CD4-positive, alpha-beta memory T cell (primary cell): ENCODE data around the gene OR2AE1. TPM values are rescaled to one million over a fixed set of nuclear protein-coding genes. Genes with fewer than 3 reads are reported as not detected.
A peak's percentile ranks its signal among the peaks of the same experiment; 100 is the strongest.

Source experiments
- CTCF ChIA-PET: fragments of 350-600 bp; sonication (Branson Sonifier 250); formaldehyde crosslinking; loops from one replicate; lab custom pipeline; 2021; ENCODE audit warnings: inconsistent platforms; ENCODE audit not compliant: partially characterized antibody; lab: Charles Lee
- POLR2A ChIA-PET: fragments of 350-600 bp; sonication (Branson Sonifier 250); formaldehyde crosslinking; loops from one replicate; lab custom pipeline; 2021; ENCODE audit not compliant: partially characterized antibody; lab: Charles Lee
- DNase-seq, 5 donors: peaks; one replicate each; pipeline versions ENCODE4 v3.0.0 to v3.0.0-alpha.2; 2020 to 2022; ENCODE audit warnings: mixed read lengths in 1 of 5
- H3K27ac ChIP-seq: one replicate; pipeline ENCODE4 v1.7.0; 2013; ENCODE audit warnings: low read depth, low read length
- H3K27me3 ChIP-seq: 2 replicates; pipeline ENCODE4 v1.7.0; 2013; ENCODE audit warnings: mild to moderate bottlenecking, low read length, moderate library complexity; ENCODE audit not compliant: insufficient read depth
- H3K36me3 ChIP-seq: 2 replicates; pipeline ENCODE4 v1.7.0; 2013; ENCODE audit warnings: mild to moderate bottlenecking, low read length, moderate library complexity; ENCODE audit not compliant: insufficient read depth
- H3K4me1 ChIP-seq: 2 replicates; pipeline ENCODE4 v1.7.0; 2013; ENCODE audit warnings: mild to moderate bottlenecking, low read length, moderate library complexity; ENCODE audit not compliant: insufficient read depth
- H3K4me3 ChIP-seq, 2 donors: one replicate each; pipeline ENCODE4 v1.7.0; 2013; ENCODE audit warnings: low read length in 2 of 2, mild to moderate bottlenecking in 1 of 2
- H3K9me3 ChIP-seq, 2 donors: one replicate each; pipeline ENCODE4 v1.7.0; 2013; ENCODE audit warnings: low read length in 2 of 2, control low read depth in 1 of 2; ENCODE audit not compliant: control insufficient read depth in 1 of 2
- H3K27ac Mint-ChIP-seq, 7 donors: one replicate each; pipeline ENCODE4 v1.8.0; 2020 to 2021; ENCODE audit warnings: mixed read lengths in 7 of 7, mild to moderate bottlenecking in 6 of 7, inconsistent platforms in 3 of 7, moderate library complexity in 3 of 7
- H3K27me3 Mint-ChIP-seq, 2 donors: one replicate each; pipeline ENCODE4 v1.8.0; 2020 to 2021; ENCODE audit warnings: mixed read lengths in 2 of 2
- H3K36me3 Mint-ChIP-seq, 2 donors: one replicate each; pipeline ENCODE4 v1.8.0; 2020 to 2021; ENCODE audit warnings: mixed read lengths in 2 of 2, inconsistent platforms in 1 of 2, mild to moderate bottlenecking in 1 of 2
- H3K4me1 Mint-ChIP-seq, 4 donors: one replicate each; pipeline ENCODE4 v1.8.0; 2020 to 2021; ENCODE audit warnings: mixed read lengths in 4 of 4, mild to moderate bottlenecking in 1 of 4
- H3K4me3 Mint-ChIP-seq, 8 donors: one replicate each; pipeline ENCODE4 v1.8.0; 2020 to 2021; ENCODE audit warnings: mixed read lengths in 8 of 8, mild to moderate bottlenecking in 7 of 8, moderate library complexity in 6 of 8, inconsistent platforms in 3 of 8
- H3K9me3 Mint-ChIP-seq, 8 donors: one replicate each; pipeline ENCODE4 v1.8.0; 2020 to 2021; ENCODE audit warnings: mixed read lengths in 8 of 8, mild to moderate bottlenecking in 5 of 8, inconsistent platforms in 3 of 8, moderate library complexity in 1 of 8
- intact Hi-C: fragments of 100-400 bp; cut with micrococcal nuclease; formaldehyde crosslinking; loops from one replicate; pipeline ENCODE4 v1.15.1; 2023
- polyA plus RNA-seq, 2 donors: library from polyadenylated mRNA; unstranded; fragments of 300-500 nt; fragmentation: Illumina TruSeq; gene quantifications; one replicate each; pipeline ENCODE4 v1.2.3, GENCODE V29; 2021
- total RNA-seq, 2 experiments: library from RNA; stranded (reverse); gene quantifications; one replicate each; pipeline ENCODE4 v1.2.3, GENCODE V29; 2021

OR2AE1 gene
- total and polyA plus RNA-seq, 4 experiments from 2014 or later, result not detected

DNA sequence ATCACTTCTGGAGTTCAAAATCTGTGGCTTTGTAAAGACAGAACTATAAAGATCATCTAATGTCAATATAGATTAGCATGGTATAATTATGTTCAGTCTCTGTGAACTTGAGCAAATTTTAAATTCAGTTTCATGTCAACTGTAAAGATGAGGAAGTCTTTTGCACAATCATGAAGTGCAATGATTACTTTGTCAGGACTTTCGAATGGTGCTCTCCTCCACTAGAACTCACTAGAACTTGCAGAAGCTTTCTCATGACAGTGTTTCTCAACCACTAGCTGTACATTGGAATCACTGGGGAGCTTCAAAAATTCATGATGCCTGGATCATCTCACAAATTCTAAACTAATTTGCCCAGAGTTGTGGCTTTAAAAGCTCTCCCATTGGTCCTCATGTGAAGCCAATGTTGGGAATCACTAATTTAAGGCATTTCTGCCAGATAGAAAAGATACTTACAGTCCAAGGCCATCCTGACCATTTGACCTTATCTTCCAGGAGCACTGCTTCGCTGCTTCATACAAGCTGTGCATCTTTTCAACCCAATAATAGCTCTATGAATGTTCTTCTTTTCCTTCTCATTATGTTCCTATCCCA is 12.9 kb downstream of the OR2AE1 start:
- Histone ChIP-seq H3K4me1 (no peaks in the 10 kb centered on the region), H3K36me3 (no peaks in the 10 kb centered on the region), H3K27ac (no peak overlapping the region), H3K4me3 (no peak overlapping the region), H3K9me3 (no peaks in the 10 kb centered on the region), H3K27me3 (peaks cover 4% of the 10 kb centered on the region)
- peaks cover 0 to 6% (median 0%) of the 10 kb centered on the region in 8 donors for H3K9me3 Mint-ChIP-seq
- intact Hi-C loops, result no loop called here
- DNase-seq, result no peak
- CTCF ChIA-PET, result interaction anchor here (0.8 kb wide), 1 partner anchor 10 kb away, joined by 3 read pairs; no protein-coding TSS in a partner anchor
- peaks cover 15 to 20% of the 10 kb centered on the region in 2 donors for H3K27me3 Mint-ChIP-seq
- POLR2A ChIA-PET, result no interaction called here
- H3K27ac Mint-ChIP-seq, result peak overlapping the region in 1 of 7 donors; percentile 9
- H3K4me3 Mint-ChIP-seq, result no peak overlapping the region
- no peaks in the 10 kb centered on the region for H3K4me1 Mint-ChIP-seq
- no peaks in the 10 kb centered on the region for H3K36me3 Mint-ChIP-seq

GRCh38 chr7:99860281-99861127 is 16.3 kb downstream of the OR2AE1 start:
- Mint-ChIP-seq H3K27me3 (peaks cover 14 to 16% of the 10 kb centered on the region in 2 donors), H3K27ac (no peak overlapping the region), H3K4me1 (no peaks in the 10 kb centered on the region), H3K4me3 (no peak overlapping the region), H3K36me3 (no peaks in the 10 kb centered on the region), H3K9me3 (no peaks in the 10 kb centered on the region)
- ChIA-PET POLR2A (no interaction called here), CTCF (no interaction called here)
- no peak overlapping the region for H3K27ac ChIP-seq
- no peak overlapping the region for H3K4me3 ChIP-seq
- H3K9me3 ChIP-seq, result no peaks in the 10 kb centered on the region
- no peaks in the 10 kb centered on the region for H3K36me3 ChIP-seq
- peaks cover 4% of the 10 kb centered on the region for H3K27me3 ChIP-seq
- intact Hi-C loops, result no loop called here
- no peak for DNase-seq
- no peaks in the 10 kb centered on the region for H3K4me1 ChIP-seq

- POLR2A ChIA-PET, result no interaction called here
- CTCF ChIA-PET, result no interaction called here
- H3K36me3 Mint-ChIP-seq, result no peaks in the 10 kb centered on the region
Observed at GRCh38 chr7:99855236-99855635, 21.6 kb downstream of the OR2AE1 start.

DNA sequence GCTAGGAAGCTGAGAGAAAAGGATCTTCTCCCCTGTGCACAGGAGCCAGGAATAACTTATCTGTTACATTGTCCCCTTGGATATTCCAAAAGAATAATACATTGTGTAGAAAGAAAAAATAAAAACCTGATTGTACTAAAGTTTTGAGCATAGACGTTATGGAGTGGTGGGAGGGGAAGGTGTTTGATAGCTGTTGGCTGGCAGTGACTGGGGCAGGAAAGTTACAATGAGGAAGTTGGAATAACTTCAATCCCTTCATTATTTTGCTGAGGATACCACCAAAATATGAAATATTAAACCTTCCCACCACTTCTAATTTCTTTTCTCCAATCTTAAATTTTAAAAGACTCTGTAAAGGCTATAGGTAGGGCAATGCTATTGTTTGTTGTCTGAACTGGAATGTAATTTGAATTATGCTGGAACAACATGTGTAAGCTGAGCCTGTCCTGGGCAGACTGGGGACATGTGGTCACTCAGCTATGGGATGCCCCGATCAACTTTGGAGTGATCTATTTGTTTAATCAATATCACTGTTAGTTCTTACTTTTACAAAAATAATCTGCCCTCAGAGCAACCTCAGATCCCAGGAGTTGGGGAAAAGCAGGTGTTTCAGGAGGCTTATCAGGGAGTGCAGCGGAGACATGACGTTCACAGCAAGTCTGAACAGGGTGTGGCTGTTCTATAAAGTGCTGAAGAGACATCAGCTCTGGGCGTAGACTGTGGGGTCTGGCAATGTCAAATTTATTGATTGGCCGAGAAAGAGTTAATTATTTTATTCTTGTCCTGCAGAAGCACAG is 28.2 kb downstream of the OR2AE1 start:
- Mint-ChIP-seq H3K4me1 (no peaks in the 10 kb centered on the region), H3K36me3 (no peaks in the 10 kb centered on the region), H3K27me3 (peaks cover 2 to 18% of the 10 kb centered on the region in 2 donors), H3K9me3 (no peaks in the 10 kb centered on the region), H3K4me3 (no peak overlapping the region), H3K27ac (no peak overlapping the region)
- no peak for DNase-seq
- H3K36me3 ChIP-seq, result no peaks in the 10 kb centered on the region
- no peaks in the 10 kb centered on the region for H3K9me3 ChIP-seq
- no peaks in the 10 kb centered on the region for H3K4me1 ChIP-seq
- CTCF ChIA-PET, result no interaction called here
- POLR2A ChIA-PET, result no interaction called here
- no peak overlapping the region for H3K4me3 ChIP-seq
- H3K27ac ChIP-seq, result no peak overlapping the region
- H3K27me3 ChIP-seq, result no peaks in the 10 kb centered on the region
- intact Hi-C loops, result no loop called here

More at GRCh38 chr7:99855236-99855635, 21.6 kb downstream of the OR2AE1 start:
- no peaks in the 10 kb centered on the region for H3K4me1 Mint-ChIP-seq
- intact Hi-C loops, result no loop called here
- no peak for DNase-seq
- Histone ChIP-seq H3K27me3 (peaks cover 4% of the 10 kb centered on the region), H3K4me3 (no peak overlapping the region), H3K9me3 (no peaks in the 10 kb centered on the region), H3K36me3 (no peaks in the 10 kb centered on the region), H3K27ac (no peak overlapping the region), H3K4me1 (no peaks in the 10 kb centered on the region)
- H3K27ac Mint-ChIP-seq, result no peak overlapping the region
- H3K9me3 Mint-ChIP-seq, result no peaks in the 10 kb centered on the region
- peaks cover 12 to 20% of the 10 kb centered on the region in 2 donors for H3K27me3 Mint-ChIP-seq
- H3K4me3 Mint-ChIP-seq, result no peak overlapping the region

DNA sequence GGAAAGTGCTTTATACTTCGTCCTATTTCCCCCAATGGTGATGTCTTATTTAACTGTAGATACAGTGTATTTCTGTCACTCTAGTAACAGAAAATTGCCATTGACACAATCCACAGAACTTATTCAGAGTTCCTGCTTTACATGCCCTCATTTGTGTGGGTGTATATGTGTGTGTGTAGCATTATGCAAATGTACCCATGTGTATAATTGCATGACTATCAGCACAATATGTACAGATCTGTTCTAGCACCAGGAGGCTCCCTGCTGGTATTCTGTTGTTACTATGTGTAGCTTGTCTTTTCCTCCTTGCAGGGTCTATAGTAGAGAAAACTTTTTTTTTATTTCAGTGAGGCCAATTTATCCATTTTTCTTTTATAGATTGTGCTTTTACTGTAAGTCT is 32.5 kb downstream of the OR2AE1 start:
- Histone ChIP-seq H3K4me3 (no peak overlapping the region), H3K27ac (no peak overlapping the region), H3K36me3 (no peaks in the 10 kb centered on the region), H3K4me1 (no peaks in the 10 kb centered on the region), H3K9me3 (no peaks in the 10 kb centered on the region), H3K27me3 (no peaks in the 10 kb centered on the region)
- no peaks in the 10 kb centered on the region for H3K36me3 Mint-ChIP-seq
- ChIA-PET CTCF (no interaction called here), POLR2A (no interaction called here)
- no peak overlapping the region for H3K4me3 Mint-ChIP-seq
- peaks cover 0 to 16% of the 10 kb centered on the region in 2 donors for H3K27me3 Mint-ChIP-seq
- intact Hi-C loops, result no loop called here
- H3K4me1 Mint-ChIP-seq, result no peaks in the 10 kb centered on the region
- no peaks in the 10 kb centered on the region for H3K9me3 Mint-ChIP-seq
- H3K27ac Mint-ChIP-seq, result no peak overlapping the region
- no peak for DNase-seq

- no peaks in the 10 kb centered on the region for H3K4me1 Mint-ChIP-seq
- Histone ChIP-seq H3K4me1 (no peaks in the 10 kb centered on the region), H3K4me3 (no peak overlapping the region), H3K27ac (no peak overlapping the region), H3K36me3 (no peaks in the 10 kb centered on the region), H3K9me3 (no peaks in the 10 kb centered on the region), H3K27me3 (no peaks in the 10 kb centered on the region)
- H3K27me3 Mint-ChIP-seq, result peaks cover 0 to 13% of the 10 kb centered on the region in 2 donors
- no peaks in the 10 kb centered on the region for H3K36me3 Mint-ChIP-seq
- ChIA-PET POLR2A (no interaction called here), CTCF (no interaction called here)
- intact Hi-C loops, result no loop called here
- H3K4me3 Mint-ChIP-seq, result no peak overlapping the region
- no peak overlapping the region for H3K27ac Mint-ChIP-seq
- no peaks in the 10 kb centered on the region for H3K9me3 Mint-ChIP-seq
- DNase-seq, result no peak
Observed at GRCh38 chr7:99843808-99844207, 33.0 kb downstream of the OR2AE1 start.

GRCh38 chr7:99842926-99843325 is 33.9 kb downstream of the OR2AE1 start:
- H3K9me3 ChIP-seq, result no peaks in the 10 kb centered on the region
- no peak for DNase-seq
- ChIA-PET POLR2A (no interaction called here), CTCF (no interaction called here)
- intact Hi-C loops, result no loop called here
- Mint-ChIP-seq H3K4me1 (peaks cover 0 to under 1% (median 0%) of the 10 kb centered on the region in 4 donors), H3K9me3 (no peaks in the 10 kb centered on the region), H3K27me3 (peaks cover 0 to 14% of the 10 kb centered on the region in 2 donors), H3K36me3 (no peaks in the 10 kb centered on the region), H3K27ac (no peak overlapping the region), H3K4me3 (no peak overlapping the region)
- H3K4me3 ChIP-seq, result no peak overlapping the region
- H3K36me3 ChIP-seq, result no peaks in the 10 kb centered on the region
- H3K4me1 ChIP-seq, result no peaks in the 10 kb centered on the region
- H3K27ac ChIP-seq, result no peak overlapping the region
- H3K27me3 ChIP-seq, result no peaks in the 10 kb centered on the region
